MM.1S (cell line): ENCODE data around the gene CSGALNACT2.

Source experiments
- DNase-seq: peaks from one replicate; pipeline ENCODE4 v3.0.0-alpha.2; 2015
- H2AFZ ChIP-seq: fragments of 300-600 bp; sonication (generic); 2 replicates; pipeline ENCODE4 v1.6.0; 2016; ENCODE audit warnings: antibody characterized with exemption, low read length
- H3F3A ChIP-seq: fragments of 300-600 bp; sonication (generic); 2 replicates; pipeline ENCODE4 v1.6.1; 2016; ENCODE audit warnings: mild to moderate bottlenecking, antibody characterized with exemption, low read length, moderate library complexity, mixed read lengths; ENCODE audit not compliant: insufficient read depth
- H3K27ac ChIP-seq: fragments of 300-600 bp; sonication (generic); 2 replicates; pipeline ENCODE4 v1.5.1; 2016; ENCODE audit warnings: mild to moderate bottlenecking, low read length
- H3K27me3 ChIP-seq: fragments of 300-600 bp; sonication (generic); replicated peaks from 2 replicates; pipeline ENCODE4 v1.6.0; 2016; ENCODE audit warnings: low read length; ENCODE audit not compliant: insufficient read depth
- H3K36me3 ChIP-seq: fragments of 300-600 bp; sonication (generic); replicated peaks from 2 replicates; pipeline ENCODE4 v1.6.1; 2016; ENCODE audit warnings: mild to moderate bottlenecking, low read length, mixed read lengths; ENCODE audit not compliant: insufficient read depth
- H3K4me1 ChIP-seq: fragments of 300-600 bp; sonication (generic); 2 replicates; pipeline ENCODE4 v1.6.1; 2016; ENCODE audit warnings: low read length, mixed read lengths
- H3K4me2 ChIP-seq: fragments of 300-600 bp; sonication (generic); 2 replicates; pipeline ENCODE4 v1.6.0; 2016; ENCODE audit warnings: low read depth, low read length
- H3K4me3 ChIP-seq: fragments of 300-600 bp; sonication (generic); 2 replicates; pipeline ENCODE4 v1.5.1; 2016; ENCODE audit warnings: low read length, mixed read lengths
- H3K79me2 ChIP-seq: fragments of 300-600 bp; sonication (generic); 2 replicates; pipeline ENCODE4 v1.6.1; 2016; ENCODE audit warnings: mixed run types, low read length, mixed read lengths
- H3K9ac ChIP-seq: fragments of 300-600 bp; sonication (generic); 2 replicates; pipeline ENCODE4 v1.6.1; 2016; ENCODE audit warnings: low read length, mixed read lengths
- H3K9me2 ChIP-seq: fragments of 300-600 bp; sonication (generic); replicated peaks from 2 replicates; pipeline ENCODE4 v1.6.1; 2016; ENCODE audit warnings: mild to moderate bottlenecking, low read length, mixed read lengths; ENCODE audit not compliant: insufficient read depth
- H3K9me3 ChIP-seq: fragments of 300-600 bp; sonication (generic); replicated peaks from 2 replicates; pipeline ENCODE4 v1.6.1; 2016; ENCODE audit warnings: mild to moderate bottlenecking, low read length, mixed read lengths; ENCODE audit not compliant: insufficient read depth
- H4K20me1 ChIP-seq: fragments of 300-600 bp; sonication (generic); 2 replicates; pipeline ENCODE4 v1.6.1; 2016; ENCODE audit warnings: mild to moderate bottlenecking, low read length, moderate library complexity, mixed read lengths; ENCODE audit not compliant: insufficient read depth
- EZH2 ChIP-seq: fragments of 300-600 bp; sonication (generic); optimal IDR thresholded peaks from 2 replicates; pipeline ENCODE3; 2017; ENCODE audit warnings: low read depth, mild to moderate bottlenecking, antibody characterized with exemption, low read length, mixed read lengths
- EZH2phosphoT487 ChIP-seq: fragments of 300-600 bp; sonication (generic); IDR thresholded peaks from 2 replicates; pipeline ENCODE4 v1.6.1; 2018; ENCODE audit warnings: antibody characterized with exemption, low read length
- TF ChIP-seq, protein P1 (sequence below): fragments of 300-600 bp; sonication (generic); IDR thresholded peaks from 2 replicates; pipeline ENCODE4 v1.5.1; 2016; ENCODE audit warnings: antibody characterized with exemption, low read length, mixed read lengths

Gene CSGALNACT2

DNA sequence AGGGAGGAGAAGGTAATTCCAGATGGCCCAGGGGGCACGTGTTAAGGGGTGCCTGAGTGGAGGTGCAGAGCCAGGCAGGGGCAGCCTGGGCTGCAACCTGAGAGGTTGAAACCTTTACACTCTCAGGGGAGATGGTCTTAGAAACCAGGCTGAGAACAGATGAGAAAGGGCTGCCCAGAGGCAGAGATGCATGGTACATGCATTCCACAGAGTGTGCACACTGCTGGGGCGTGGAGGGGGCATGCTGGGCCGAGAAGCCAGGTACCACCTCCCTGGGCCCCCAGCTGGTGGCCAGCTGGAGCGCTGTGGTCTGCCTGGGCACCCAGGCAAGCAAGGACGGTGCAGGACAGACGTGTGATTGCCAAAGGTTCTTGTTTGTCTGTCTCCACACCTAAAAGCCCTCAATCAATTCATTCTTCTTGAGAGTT lies 14.1 kb upstream of the CSGALNACT2 start:
- Histone ChIP-seq H3K36me3 (no peaks in the 10 kb centered on the region), H3K4me1 (peaks cover 19% of the 10 kb centered on the region), H3K9me2 (no peaks in the 10 kb centered on the region), H3K27ac (no peak overlapping the region), H3K4me3 (no peak overlapping the region), H3K4me2 (no peak overlapping the region), H3K79me2 (no peaks in the 10 kb centered on the region), H3K27me3 (no peaks in the 10 kb centered on the region), H2AFZ (no peak overlapping the region), H4K20me1 (no peaks in the 10 kb centered on the region), H3K9ac (no peak overlapping the region), H3K9me3 (no peaks in the 10 kb centered on the region), H3F3A (peaks cover 3% of the 10 kb centered on the region; the same call in 1 of the 2 replicates)
- TF ChIP-seq EZH2 (no peak), EZH2phosphoT487 (no peak)
- TF ChIP-seq, protein P1, sequence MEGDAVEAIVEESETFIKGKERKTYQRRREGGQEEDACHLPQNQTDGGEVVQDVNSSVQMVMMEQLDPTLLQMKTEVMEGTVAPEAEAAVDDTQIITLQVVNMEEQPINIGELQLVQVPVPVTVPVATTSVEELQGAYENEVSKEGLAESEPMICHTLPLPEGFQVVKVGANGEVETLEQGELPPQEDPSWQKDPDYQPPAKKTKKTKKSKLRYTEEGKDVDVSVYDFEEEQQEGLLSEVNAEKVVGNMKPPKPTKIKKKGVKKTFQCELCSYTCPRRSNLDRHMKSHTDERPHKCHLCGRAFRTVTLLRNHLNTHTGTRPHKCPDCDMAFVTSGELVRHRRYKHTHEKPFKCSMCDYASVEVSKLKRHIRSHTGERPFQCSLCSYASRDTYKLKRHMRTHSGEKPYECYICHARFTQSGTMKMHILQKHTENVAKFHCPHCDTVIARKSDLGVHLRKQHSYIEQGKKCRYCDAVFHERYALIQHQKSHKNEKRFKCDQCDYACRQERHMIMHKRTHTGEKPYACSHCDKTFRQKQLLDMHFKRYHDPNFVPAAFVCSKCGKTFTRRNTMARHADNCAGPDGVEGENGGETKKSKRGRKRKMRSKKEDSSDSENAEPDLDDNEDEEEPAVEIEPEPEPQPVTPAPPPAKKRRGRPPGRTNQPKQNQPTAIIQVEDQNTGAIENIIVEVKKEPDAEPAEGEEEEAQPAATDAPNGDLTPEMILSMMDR: no peak
- no peak for DNase-seq

DNA sequence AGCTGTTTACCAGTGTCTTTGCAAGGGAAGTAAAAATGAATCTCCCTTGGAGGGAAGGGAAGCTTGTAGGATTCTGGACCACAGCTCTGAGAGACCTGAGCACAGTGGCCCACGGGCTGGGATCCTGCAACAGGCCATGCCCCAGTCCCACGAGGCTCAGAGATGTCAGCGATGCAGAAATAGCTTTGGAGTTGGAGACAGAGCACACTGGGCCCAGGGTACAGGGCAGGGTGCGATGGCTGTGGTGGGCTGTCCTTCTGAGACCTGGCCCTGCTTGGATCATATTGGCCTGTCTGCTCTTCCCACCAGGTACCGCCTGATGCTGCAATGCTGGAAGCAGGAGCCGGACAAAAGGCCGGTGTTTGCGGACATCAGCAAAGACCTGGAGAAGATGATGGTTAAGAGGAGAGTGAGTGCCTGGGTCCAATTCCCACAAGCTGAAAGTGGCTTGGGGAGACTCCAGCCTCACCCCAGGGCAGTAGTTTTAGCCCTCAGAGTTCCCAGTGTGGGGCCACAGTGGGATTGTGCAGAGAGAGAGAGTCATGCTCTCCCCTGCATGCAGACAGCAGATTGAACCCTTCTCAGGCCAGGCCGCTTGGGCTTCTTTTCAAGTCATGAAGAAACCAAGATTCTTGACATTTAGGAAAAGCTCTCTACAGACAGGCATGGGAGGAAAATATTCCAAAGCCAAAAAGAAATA lies 13.5 kb upstream of the CSGALNACT2 start:
- H3K36me3 ChIP-seq: no peaks in the 10 kb centered on the region
- no peaks in the 10 kb centered on the region for H3K9me2 ChIP-seq
- no peaks in the 10 kb centered on the region for H3K79me2 ChIP-seq
- H3K9ac ChIP-seq: no peak overlapping the region
- no peak overlapping the region for H3K27ac ChIP-seq
- H3F3A ChIP-seq: peaks cover 8% of the 10 kb centered on the region
- DNase-seq: no peak
- TF ChIP-seq EZH2 (no peak), EZH2phosphoT487 (no peak)
- TF ChIP-seq, protein P1: no peak
- H3K9me3 ChIP-seq: no peaks in the 10 kb centered on the region
- H4K20me1 ChIP-seq: no peaks in the 10 kb centered on the region
- H3K4me2 ChIP-seq: no peak overlapping the region
- H3K4me1 ChIP-seq: peaks cover 25% of the 10 kb centered on the region
- H2AFZ ChIP-seq: no peak overlapping the region
- no peak overlapping the region for H3K4me3 ChIP-seq
- no peaks in the 10 kb centered on the region for H3K27me3 ChIP-seq

DNA sequence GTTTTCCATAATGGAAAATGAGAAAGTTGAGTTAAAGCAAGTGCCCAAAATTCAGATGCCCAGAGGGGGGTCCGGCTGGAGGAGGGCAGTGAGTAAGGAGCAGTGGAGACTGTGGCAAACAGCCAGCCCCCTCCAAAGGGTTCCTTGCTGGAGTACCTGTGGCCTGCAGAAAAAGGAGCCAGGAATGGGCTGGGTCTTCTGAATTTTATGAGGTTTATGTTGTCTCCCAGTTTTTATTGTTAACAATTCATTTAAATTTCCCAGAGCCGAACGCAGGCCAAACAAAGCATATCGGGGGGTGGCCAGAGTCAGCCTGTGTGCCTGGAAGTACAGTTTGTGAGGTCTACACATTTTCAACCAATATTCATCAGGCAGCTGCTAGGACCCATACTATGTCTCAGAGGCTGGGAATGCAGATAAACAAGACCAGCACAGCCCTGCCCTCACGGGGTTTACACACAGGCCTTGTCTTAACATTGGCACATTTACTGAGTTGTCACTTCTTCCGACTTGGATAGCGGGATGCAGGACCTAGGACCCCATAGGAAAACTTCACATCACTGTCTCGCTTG lies 12.9 kb upstream of the CSGALNACT2 start:
- Histone ChIP-seq H3K27ac (no peak overlapping the region), H3K4me1 (peaks cover 28% of the 10 kb centered on the region), H3K4me2 (no peak overlapping the region), H3K36me3 (no peaks in the 10 kb centered on the region), H3F3A (peaks cover 11% of the 10 kb centered on the region), H2AFZ (no peak overlapping the region), H3K4me3 (no peak overlapping the region), H3K9me3 (no peaks in the 10 kb centered on the region), H4K20me1 (no peaks in the 10 kb centered on the region), H3K79me2 (no peaks in the 10 kb centered on the region), H3K9ac (no peak overlapping the region), H3K9me2 (no peaks in the 10 kb centered on the region), H3K27me3 (no peaks in the 10 kb centered on the region)
- no peak for TF ChIP-seq EZH2phosphoT487
- no peak for TF ChIP-seq EZH2
- TF ChIP-seq, protein P1: no peak
- no peak for DNase-seq
